GM12872 (cell line): ENCODE results near the gene ALDOB.

Source experiments
- CTCF ChIP-seq: IDR thresholded peaks from 3 replicates; pipeline ENCODE4 v1.5.1; 2011; ENCODE audit warnings: low read depth, mild to moderate bottlenecking, low read length, moderate library complexity; ENCODE audit not compliant: insufficient read depth

ALDOB gene

GRCh38 chr9:101415578-101415977, 20.0 kb downstream of the ALDOB start:
- TF ChIP-seq CTCF, result no peak

GRCh38 chr9:101414839-101415238, 20.7 kb downstream of the ALDOB start:
- TF ChIP-seq CTCF, result no peak

GRCh38 chr9:101409079-101409477, 26.5 kb downstream of the ALDOB start:
- no peak for TF ChIP-seq CTCF

GRCh38 chr9:101408374-101409078, 27.0 kb downstream of the ALDOB start:
- TF ChIP-seq CTCF, result no peak

- TF ChIP-seq CTCF, result no peak
These were observed 31.9 kb downstream of the ALDOB start for GRCh38 chr9:101403516-101404285.

- TF ChIP-seq CTCF, result no peak
These were observed 35.5 kb downstream of the ALDOB start for GRCh38 chr9:101400120-101400519.

GRCh38 chr9:101399643-101399970, 36.0 kb downstream of the ALDOB start:
- no peak for TF ChIP-seq CTCF
